H1 (cell line): ENCODE results near the gene CHRNA4. TPM values are rescaled to one million over a fixed set of nuclear protein-coding genes. Genes with fewer than 3 reads are reported as not detected.

ENCODE experiments used
- CTCF ChIA-PET: fragments of 300-600 bp; sonication (Branson Sonifier 250); formaldehyde crosslinking; loops from one replicate; lab custom pipeline; 2021; ENCODE audit not compliant: partially characterized antibody; lab: Charles Lee
- POLR2A ChIA-PET: fragments of 300-600 bp; sonication (Branson Sonifier 250); formaldehyde crosslinking; loops from one replicate; lab custom pipeline; 2021; ENCODE audit warnings: inconsistent platforms; ENCODE audit not compliant: partially characterized antibody; lab: Charles Lee
- DNase-seq, 2 experiments: peaks; one replicate each; pipeline versions ENCODE4 v3.0.0 to v3.0.0-alpha.2; 2010 to 2022; ENCODE audit warnings: low spot score in 2 of 2, low read depth in 1 of 2, mixed read lengths in 1 of 2
- FAIRE-seq: peaks from 2 replicates; lab custom pipeline; 2011; peaks lifted over from hg19 to GRCh38; lab: Jason Lieb, UNC
- H2AFZ ChIP-seq: 2 replicates; pipeline ENCODE4 v1.8.1; 2012; ENCODE audit warnings: low read length, inconsistent platforms
- H2AK5ac ChIP-seq: 2 replicates; pipeline ENCODE4 v1.6.1; 2013; ENCODE audit warnings: low read depth, low read length
- H2BK120ac ChIP-seq: replicated peaks from 2 replicates; pipeline ENCODE3; 2013; ENCODE audit warnings: low read depth, low read length, inconsistent platforms
- H2BK12ac ChIP-seq: 2 replicates; pipeline ENCODE4 v1.6.1; 2013; ENCODE audit warnings: low read depth, low read length
- H2BK15ac ChIP-seq: 2 replicates; pipeline ENCODE4 v1.6.1; 2013; ENCODE audit warnings: low read length
- H2BK20ac ChIP-seq: 2 replicates; pipeline ENCODE4 v1.6.1; 2013; ENCODE audit warnings: low read length
- H2BK5ac ChIP-seq: 2 replicates; pipeline ENCODE4 v1.6.1; 2013; ENCODE audit warnings: low read depth, low read length
- H3K14ac ChIP-seq: 2 replicates; pipeline ENCODE4 v1.6.1; 2013; ENCODE audit warnings: inconsistent platforms; ENCODE audit not compliant: insufficient read length
- H3K18ac ChIP-seq: 2 replicates; pipeline ENCODE4 v1.6.1; 2013; ENCODE audit warnings: low read length; ENCODE audit errors: extremely low read depth
- H3K23ac ChIP-seq: 2 replicates; pipeline ENCODE4 v1.6.1; 2013; ENCODE audit warnings: inconsistent platforms; ENCODE audit not compliant: insufficient read length
- H3K23me2 ChIP-seq: 2 replicates; pipeline ENCODE4 v1.6.1; 2013; ENCODE audit warnings: low read depth, low read length
- H3K27ac ChIP-seq: 2 replicates; pipeline ENCODE4 v1.6.1; 2011; ENCODE audit warnings: low read depth, low read length, inconsistent platforms
- H3K27me3 ChIP-seq, 4 experiments: replicated peaks in 1 of 4; 1 replicate in 1 of 4; 2 replicates in 3 of 4; pipeline versions ENCODE4 v1.6.1 to v1.8.1; 2011 to 2013; ENCODE audit warnings: low read length in 3 of 4, mild to moderate bottlenecking in 3 of 4, inconsistent platforms in 2 of 4, mixed read lengths in 2 of 4, moderate library complexity in 1 of 4; ENCODE audit not compliant: control insufficient read depth in 3 of 4, insufficient read depth in 3 of 4; ENCODE audit errors: extremely low read depth in 1 of 4
- H3K36me3 ChIP-seq, 4 experiments: 2 replicates each; pipeline versions ENCODE4 v1.6.1 to v1.8.1; 2011 to 2013; ENCODE audit warnings: mild to moderate bottlenecking in 4 of 4, low read length in 3 of 4, moderate library complexity in 2 of 4, control low read depth in 1 of 4, inconsistent platforms in 1 of 4; ENCODE audit not compliant: insufficient read depth in 4 of 4, control insufficient read depth in 2 of 4
- H3K4ac ChIP-seq: replicated peaks from 2 replicates; pipeline ENCODE3; 2013; ENCODE audit warnings: low read length, low read depth, mixed read lengths, inconsistent platforms; ENCODE audit not compliant: insufficient read length
- H3K4me1 ChIP-seq, 4 experiments: replicated peaks in 1 of 4; 1 replicate in 1 of 4; 2 replicates in 3 of 4; pipeline versions ENCODE4 v1.6.1 to v1.8.1; 2011 to 2013; ENCODE audit warnings: low read length in 3 of 4, inconsistent platforms in 2 of 4, mixed read lengths in 1 of 4; ENCODE audit not compliant: insufficient read depth in 4 of 4, control insufficient read depth in 3 of 4
- H3K4me2 ChIP-seq, 2 experiments: 2 replicates each; pipeline versions ENCODE4 v1.6.1 to v1.8.1; 2011 to 2013; ENCODE audit warnings: low read depth in 2 of 2, low read length in 2 of 2, control low read depth in 1 of 2, inconsistent platforms in 1 of 2, mild to moderate bottlenecking in 1 of 2; ENCODE audit not compliant: insufficient read depth in 1 of 2
- H3K4me3 ChIP-seq, 4 experiments: fragments of 200-600, 300-600 bp in 1 of 4; sonication (generic), shearing (Covaris generic), sonication (Bioruptor Twin) in 1 of 4; 2 replicates each; pipeline versions ENCODE4 v1.5.1 to v1.8.1; 2011 to 2016; ENCODE audit warnings: low read length in 4 of 4, low read depth in 3 of 4, control low read depth in 2 of 4, inconsistent platforms in 2 of 4, mild to moderate bottlenecking in 2 of 4, mixed read lengths in 1 of 4, moderate library complexity in 1 of 4; ENCODE audit not compliant: insufficient read depth in 2 of 4; ENCODE audit errors: extremely low read depth in 1 of 4
- H3K56ac ChIP-seq: replicated peaks from 2 replicates; pipeline ENCODE3; 2013; ENCODE audit warnings: low read depth, mild to moderate bottlenecking, mixed read lengths, low read length, inconsistent platforms; ENCODE audit not compliant: insufficient read length
- H3K79me1 ChIP-seq: 2 replicates; pipeline ENCODE4 v1.6.1; 2013; ENCODE audit warnings: low read depth, low read length, control low read depth
- H3K79me2 ChIP-seq, 2 experiments: 2 replicates each; pipeline versions ENCODE4 v1.6.1 to v1.8.1; 2012 to 2013; ENCODE audit warnings: low read length in 2 of 2, mild to moderate bottlenecking in 2 of 2, inconsistent platforms in 1 of 2; ENCODE audit not compliant: insufficient read depth in 2 of 2, control insufficient read depth in 1 of 2
- H3K9ac ChIP-seq, 4 experiments: replicated peaks in 1 of 4; 1 replicate in 1 of 4; 2 replicates in 3 of 4; pipeline versions ENCODE4 v1.6.1 to v1.8.1; 2011 to 2013; ENCODE audit warnings: low read depth in 3 of 4, low read length in 3 of 4, control low read depth in 2 of 4, mild to moderate bottlenecking in 2 of 4, moderate library complexity in 2 of 4, inconsistent platforms in 1 of 4; ENCODE audit errors: extremely low read depth in 1 of 4
- H3K9me3 ChIP-seq, 2 experiments: 2 replicates each; pipeline versions ENCODE4 v1.6.1 to v1.8.1; 2012 to 2013; ENCODE audit warnings: mild to moderate bottlenecking in 2 of 2, moderate library complexity in 2 of 2, control low read depth in 1 of 2, inconsistent platforms in 1 of 2, low read depth in 1 of 2, low read length in 1 of 2, mixed read lengths in 1 of 2; ENCODE audit not compliant: insufficient read depth in 2 of 2
- H4K20me1 ChIP-seq, 2 experiments: replicated peaks in 1 of 2; 2 replicates each; pipeline versions ENCODE3 to v1.8.1; 2011 to 2013; ENCODE audit warnings: inconsistent platforms in 2 of 2, low read length in 2 of 2, mild to moderate bottlenecking in 1 of 2; ENCODE audit not compliant: insufficient read depth in 2 of 2, control insufficient read depth in 1 of 2
- H4K5ac ChIP-seq: 2 replicates; pipeline ENCODE4 v1.6.1; 2013; ENCODE audit warnings: low read length, low read depth, mixed read lengths, inconsistent platforms; ENCODE audit not compliant: insufficient read length
- H4K8ac ChIP-seq: 2 replicates; pipeline ENCODE4 v1.8.0; 2013; ENCODE audit warnings: mild to moderate bottlenecking, moderate library complexity, low read length, inconsistent platforms; ENCODE audit not compliant: insufficient read depth; ENCODE audit errors: extremely low read depth
- H4K91ac ChIP-seq: replicated peaks from 2 replicates; pipeline ENCODE3; 2013; ENCODE audit warnings: low read length, mixed read lengths, inconsistent platforms; ENCODE audit not compliant: insufficient read length
- CREB1 ChIP-seq: IDR thresholded peaks from 2 replicates; pipeline ENCODE4 v1.6.1; 2012; ENCODE audit warnings: inconsistent platforms
- EGR1 ChIP-seq: IDR thresholded peaks from 2 replicates; pipeline ENCODE4 v1.6.1; 2011; ENCODE audit warnings: low read depth, low read length, borderline replicate concordance
- EP300 ChIP-seq, 2 experiments: IDR thresholded peaks; 1 replicate in 1 of 2; 2 replicates in 1 of 2; pipeline ENCODE4 v1.6.1; 2011 to 2012; ENCODE audit warnings: low read depth in 2 of 2, low read length in 2 of 2, mild to moderate bottlenecking in 2 of 2, borderline replicate concordance in 1 of 2, inconsistent platforms in 1 of 2, moderate library complexity in 1 of 2
- FOSL1 ChIP-seq: IDR thresholded peaks from 2 replicates; pipeline ENCODE4 v1.6.1; 2011; ENCODE audit warnings: mild to moderate bottlenecking, low read depth, low read length, moderate library complexity; ENCODE audit not compliant: insufficient read depth
- HDAC2 ChIP-seq, 2 experiments: fragments of 300-600 bp in 1 of 2; sonication (generic) in 1 of 2; IDR thresholded peaks; 2 replicates each; pipeline ENCODE4 v1.6.1; 2011 to 2012; ENCODE audit warnings: low read depth in 2 of 2, low read length in 2 of 2, mild to moderate bottlenecking in 2 of 2, moderate library complexity in 2 of 2, borderline replicate concordance in 1 of 2, inconsistent platforms in 1 of 2
- JUND ChIP-seq: IDR thresholded peaks from 2 replicates; pipeline ENCODE4 v1.6.1; 2011; ENCODE audit warnings: mild to moderate bottlenecking, improper control_type of control experiment, low read length
- KDM5A ChIP-seq: fragments of 200-600 bp; IDR thresholded peaks from 2 replicates; pipeline ENCODE4 v1.7.1; 2012; ENCODE audit warnings: mild to moderate bottlenecking, low read length, inconsistent platforms, mixed read lengths
- NANOG ChIP-seq: IDR thresholded peaks from 2 replicates; pipeline ENCODE4 v1.6.1; 2011; ENCODE audit warnings: low read length, low read depth, mild to moderate bottlenecking, inconsistent platforms; ENCODE audit not compliant: insufficient read depth, poor library complexity, severe bottlenecking
- NRF1 ChIP-seq: IDR thresholded peaks from 2 replicates; pipeline ENCODE4 v1.6.1; 2011; ENCODE audit warnings: mild to moderate bottlenecking, low read depth, low read length, improper control_type of control experiment
- PHF8 ChIP-seq: fragments of 200-600 bp; sonication (generic); conservative IDR thresholded peaks from 2 replicates; pipeline ENCODE4 v1.7.1; 2012; ENCODE audit warnings: low read depth, mild to moderate bottlenecking, inconsistent platforms, low read length, moderate library complexity
- POLR2A ChIP-seq, 2 experiments: IDR thresholded peaks; 1 replicate in 1 of 2; 2 replicates in 1 of 2; pipeline ENCODE4 v1.6.1; 2011; ENCODE audit warnings: low read depth in 2 of 2, low read length in 2 of 2, mild to moderate bottlenecking in 2 of 2; ENCODE audit errors: control extremely low read depth in 1 of 2
- RBBP5 ChIP-seq: IDR thresholded peaks from 2 replicates; pipeline ENCODE4 v1.7.1; 2012; ENCODE audit warnings: low read depth, mild to moderate bottlenecking, inconsistent platforms, low read length, moderate library complexity, borderline replicate concordance
- RFX5 ChIP-seq: IDR thresholded peaks from 2 replicates; pipeline ENCODE4 v1.6.1; 2011; ENCODE audit warnings: low read depth, low read length, improper control_type of control experiment, borderline replicate concordance
- SIX5 ChIP-seq: IDR thresholded peaks from 2 replicates; pipeline ENCODE4 v1.6.1; 2011; ENCODE audit warnings: mild to moderate bottlenecking, low read depth, low read length
- TAF1 ChIP-seq: IDR thresholded peaks from 2 replicates; pipeline ENCODE4 v1.6.1; 2011; ENCODE audit warnings: mild to moderate bottlenecking, low read depth, low read length
- WGBS, 2 experiments: shearing (Covaris generic) in 1 of 2; methylation state at CpG; one replicate each; pipeline versions ENCODE4 v1.1.6 to v1.1.7; 2013 to 2015; ENCODE audit warnings: low lambda C conversion rate in 2 of 2, mixed read lengths in 2 of 2, inconsistent platforms in 1 of 2, low coverage in 1 of 2, missing lambda C conversion rate in 1 of 2; ENCODE audit not compliant: insufficient replicate concordance in 2 of 2, insufficient coverage in 1 of 2, insufficient read length in 1 of 2; ENCODE audit errors: extremely low coverage in 1 of 2, missing lambda C conversion rate in 1 of 2; 5-methylcytosine and 5-hydroxymethylcytosine counted together
- polyA plus RNA-seq, 7 experiments: library from polyadenylated mRNA; depleted of rRNA in 3 of 7; stranded (reverse) in 5 of 7; unstranded in 2 of 7; fragments of >200 nt in 5 of 7; fragments of 200-250 nt in 2 of 7; gene quantifications; 1 replicate in 5 of 7; 2 replicates in 1 of 7; 4 replicates in 1 of 7; pipeline versions ENCODE4 v1.2.1 to v1.2.3, GENCODE V29; 2011 to 2013; ENCODE audit warnings: missing spikeins in 2 of 7, mixed read lengths in 2 of 7
- total RNA-seq: library from RNA; stranded (reverse); fragmentation: NEBNext Ultra II Directional; extraction: Animal tissue kit (Norgen Biotek cat#: 25700); gene quantifications from 2 replicates; pipeline ENCODE4 v1.2.1, GENCODE V29; 2021

CHRNA4 gene
- total and polyA plus RNA-seq, 2 of the 8 experiments (the other 6 are each of a cell fraction or from before 2014, with no cell fraction given), result 4.3 to 5.7 TPM

GRCh38 chr20:63383556-63383955, 22.4 kb upstream of the CHRNA4 start:
- CTCF ChIA-PET, result interaction anchor here (0.6 to 9.9 kb wide), 11 partner anchors 12 to 160 kb away, joined by 3 to 230 read pairs (median 13); partner anchors contain the start of gene CHRNA4
- no peak for TF ChIP-seq NANOG
- no peak for TF ChIP-seq JUND
- TF ChIP-seq HDAC2 (IDR thresholded peaks at IDR 0.05; ENCODE audit: borderline replicate concordance in 1 of 2, low read depth in 2 of 2, low read length in 2 of 2), result no peak
- TF ChIP-seq EGR1, result no peak
- no peak for TF ChIP-seq POLR2A (IDR thresholded peaks at IDR 0.05; ENCODE audit: control extremely low read depth in 1 of 2, low read depth in 2 of 2, low read length in 2 of 2)
- no peak for TF ChIP-seq SIX5
- no peak for TF ChIP-seq NRF1
- TF ChIP-seq KDM5A, result no peak
- TF ChIP-seq RFX5, result no peak
- no peak for TF ChIP-seq EP300 (IDR thresholded peaks at IDR 0.05; ENCODE audit: borderline replicate concordance in 1 of 2, low read depth in 2 of 2, low read length in 2 of 2)
- no peak for TF ChIP-seq RBBP5
- no peak for TF ChIP-seq TAF1
- TF ChIP-seq CREB1, result no peak
- no peak for TF ChIP-seq PHF8
- no peak for TF ChIP-seq FOSL1

More at GRCh38 chr20:63383556-63383955, 22.4 kb upstream of the CHRNA4 start:
- peaks cover 0 to 3% of the 10 kb centered on the region in 2 experiments for H4K20me1 ChIP-seq
- H3K4me2 ChIP-seq, result no peak overlapping the region
- peaks cover 18 to 20% of the 10 kb centered on the region in 2 experiments for H3K9me3 ChIP-seq
- H3K79me2 ChIP-seq, result no peaks in the 10 kb centered on the region
- no peak overlapping the region for H2BK20ac ChIP-seq
- no peak overlapping the region for H3K4ac ChIP-seq
- no peak overlapping the region for H2BK15ac ChIP-seq
- no peaks in the 10 kb centered on the region; a peak in 1 of 8 replicates for H3K36me3 ChIP-seq
- no peak overlapping the region for H3K56ac ChIP-seq
- H2AK5ac ChIP-seq, result no peak overlapping the region
- H2BK12ac ChIP-seq, result no peak overlapping the region
- H3K23ac ChIP-seq, result no peak overlapping the region
- no peak overlapping the region for H4K5ac ChIP-seq
- no peaks in the 10 kb centered on the region for H3K27me3 ChIP-seq
- no peaks in the 10 kb centered on the region; the same call in 1 of the 2 replicates for H3K79me1 ChIP-seq
- no peak overlapping the region for H3K27ac ChIP-seq
- H2AFZ ChIP-seq, result no peak overlapping the region
- 76% methylated on average over 11 of the region's 11 CpGs; no CpG with 5 or more reads in 1 of the 2 experiments for WGBS, 2 experiments
- peaks cover 0 to 6% (median 2%) of the 10 kb centered on the region in 4 experiments; a peak in 3 of 7 replicates for H3K4me1 ChIP-seq
- no peak overlapping the region for H4K8ac ChIP-seq
- no peak overlapping the region for H3K4me3 ChIP-seq
- DNase-seq (no peak), FAIRE-seq (no peak)
- no peak overlapping the region for H4K91ac ChIP-seq
- POLR2A ChIA-PET, result no interaction called here
- no peak overlapping the region for H2BK5ac ChIP-seq
- H3K14ac ChIP-seq, result no peak overlapping the region
- H3K18ac ChIP-seq, result no peak overlapping the region
- no peak overlapping the region for H2BK120ac ChIP-seq
- H3K23me2 ChIP-seq, result 0 out of 2 replicates have a peak, but pooled peaks cover 2% of the 10 kb centered on the region
- H3K9ac ChIP-seq, result no peak overlapping the region
